Measurements from ENCODE around the gene VILL.

- TF ChIP-seq CTCF (IDR thresholded peaks at IDR 0.05 in 4 of 5, conservative IDR thresholded peaks at IDR 0.05 in 1 of 5) (no peak), POLR2A (IDR thresholded peaks at IDR 0.05) (no peak)
Measured at GRCh38 chr3:38032328-38032865, 41.8 kb downstream of the VILL start.

All from gastrocnemius medialis (tissue), 4 donors.